ENCODE data around the gene CEP131.

CEP131 gene

GRCh38 chr17:81218459-81218858 lies 4.3 kb downstream of the CEP131 start:
- no peak for DNase-seq (ENCODE audit: low spot score)
- in situ Hi-C loops (cut with MboI; ENCODE audit: low sequenced_read_pairs, unreplicated experiment), result no loop called here
- TF ChIP-seq, protein P1, sequence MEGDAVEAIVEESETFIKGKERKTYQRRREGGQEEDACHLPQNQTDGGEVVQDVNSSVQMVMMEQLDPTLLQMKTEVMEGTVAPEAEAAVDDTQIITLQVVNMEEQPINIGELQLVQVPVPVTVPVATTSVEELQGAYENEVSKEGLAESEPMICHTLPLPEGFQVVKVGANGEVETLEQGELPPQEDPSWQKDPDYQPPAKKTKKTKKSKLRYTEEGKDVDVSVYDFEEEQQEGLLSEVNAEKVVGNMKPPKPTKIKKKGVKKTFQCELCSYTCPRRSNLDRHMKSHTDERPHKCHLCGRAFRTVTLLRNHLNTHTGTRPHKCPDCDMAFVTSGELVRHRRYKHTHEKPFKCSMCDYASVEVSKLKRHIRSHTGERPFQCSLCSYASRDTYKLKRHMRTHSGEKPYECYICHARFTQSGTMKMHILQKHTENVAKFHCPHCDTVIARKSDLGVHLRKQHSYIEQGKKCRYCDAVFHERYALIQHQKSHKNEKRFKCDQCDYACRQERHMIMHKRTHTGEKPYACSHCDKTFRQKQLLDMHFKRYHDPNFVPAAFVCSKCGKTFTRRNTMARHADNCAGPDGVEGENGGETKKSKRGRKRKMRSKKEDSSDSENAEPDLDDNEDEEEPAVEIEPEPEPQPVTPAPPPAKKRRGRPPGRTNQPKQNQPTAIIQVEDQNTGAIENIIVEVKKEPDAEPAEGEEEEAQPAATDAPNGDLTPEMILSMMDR (IDR thresholded peaks at IDR 0.05; ENCODE audit: borderline replicate concordance, control extremely low read depth, extremely low read depth, insufficient read depth, missing control alignments), result no peak

DNA sequence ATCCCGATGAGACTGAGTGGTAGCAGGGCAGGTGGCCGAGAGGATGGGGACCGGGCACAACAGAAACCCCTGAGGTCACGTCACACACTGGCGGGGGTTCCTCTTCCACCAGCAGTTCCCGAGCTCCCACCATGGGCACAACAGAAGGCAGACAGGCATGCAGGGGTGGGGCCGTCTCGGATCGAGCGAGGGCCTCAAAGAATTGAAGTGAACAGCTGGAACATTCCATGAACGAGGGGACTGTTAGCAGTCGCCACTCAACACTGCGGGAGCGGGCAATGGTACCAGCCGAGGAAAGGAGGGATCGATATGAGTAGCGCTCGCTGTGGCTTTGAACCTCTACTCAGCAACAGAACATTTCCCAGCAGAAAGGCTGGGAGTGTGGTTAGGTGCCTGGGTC lies 5.3 kb downstream of the CEP131 start:
- DNase-seq (ENCODE audit: low spot score), result no peak
- TF ChIP-seq, protein P1 (IDR thresholded peaks at IDR 0.05; ENCODE audit: borderline replicate concordance, control extremely low read depth, extremely low read depth, insufficient read depth, missing control alignments), result no peak
- in situ Hi-C loops (cut with MboI; ENCODE audit: low sequenced_read_pairs, unreplicated experiment), result no loop called here

DNA sequence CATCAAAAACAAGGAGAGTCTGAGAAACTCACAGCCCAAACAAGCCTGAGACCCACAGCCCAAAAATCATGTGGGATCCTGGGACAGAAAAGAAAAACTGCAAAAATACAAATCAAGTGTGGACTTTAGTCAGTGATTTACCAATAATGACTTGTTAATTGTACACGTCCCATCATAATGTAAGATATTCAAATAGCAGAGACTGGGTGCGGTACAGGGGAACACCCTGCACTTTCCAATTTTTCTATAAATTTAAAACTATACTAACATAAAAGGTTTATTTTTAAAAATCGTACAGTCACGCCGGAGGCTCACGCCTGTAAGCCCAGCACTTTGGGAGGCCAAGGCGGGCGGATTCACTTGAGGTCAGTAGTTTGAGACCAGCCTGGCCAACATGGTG lies 8.8 kb downstream of the CEP131 start:
- in situ Hi-C loops (cut with MboI; ENCODE audit: low sequenced_read_pairs, unreplicated experiment), result no loop called here
- DNase-seq (ENCODE audit: low spot score), result no peak
- TF ChIP-seq, protein P1 (IDR thresholded peaks at IDR 0.05; ENCODE audit: borderline replicate concordance, control extremely low read depth, extremely low read depth, insufficient read depth, missing control alignments), result no peak

- DNase-seq (ENCODE audit: low spot score), result no peak
- TF ChIP-seq, protein P1 (IDR thresholded peaks at IDR 0.05; ENCODE audit: borderline replicate concordance, control extremely low read depth, extremely low read depth, insufficient read depth, missing control alignments), result no peak
- in situ Hi-C loops (cut with MboI; ENCODE audit: low sequenced_read_pairs, unreplicated experiment), result no loop called here
These were observed 10.4 kb downstream of the CEP131 start for GRCh38 chr17:81212365-81212764.

- in situ Hi-C loops (cut with MboI; ENCODE audit: low sequenced_read_pairs, unreplicated experiment), result no loop called here
These were observed 11.9 kb downstream of the CEP131 start for GRCh38 chr17:81210868-81211267.

DNA sequence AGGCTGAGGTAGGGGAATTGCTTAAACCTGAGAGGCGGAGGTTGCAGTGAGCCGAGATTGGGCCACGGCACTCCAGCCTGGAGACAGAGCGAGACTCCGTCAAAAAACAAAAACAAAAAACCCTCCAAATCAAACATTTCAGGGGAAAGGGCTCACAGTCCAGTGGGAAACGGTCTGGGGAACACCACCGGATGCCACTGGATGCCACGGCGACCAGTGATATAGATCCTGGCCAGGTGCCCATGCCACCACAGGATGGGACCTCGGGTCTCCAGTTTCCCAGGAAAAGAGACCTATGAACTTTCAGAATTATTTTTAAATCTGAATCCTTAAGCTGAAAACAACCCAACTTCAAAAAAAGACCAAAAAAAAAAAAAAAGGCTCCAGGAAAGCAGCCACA lies 12.3 kb downstream of the CEP131 start:
- in situ Hi-C loops (cut with MboI; ENCODE audit: low sequenced_read_pairs, unreplicated experiment), result no loop called here
- DNase-seq (ENCODE audit: low spot score), result no peak
- TF ChIP-seq, protein P1 (IDR thresholded peaks at IDR 0.05; ENCODE audit: borderline replicate concordance, control extremely low read depth, extremely low read depth, insufficient read depth, missing control alignments), result no peak

More at GRCh38 chr17:81210868-81211267, 11.9 kb downstream of the CEP131 start:
- DNase-seq (ENCODE audit: low spot score), result no peak
- TF ChIP-seq, protein P1 (IDR thresholded peaks at IDR 0.05; ENCODE audit: borderline replicate concordance, control extremely low read depth, extremely low read depth, insufficient read depth, missing control alignments), result no peak

GRCh38 chr17:81209141-81209540 lies 13.6 kb downstream of the CEP131 start:
- TF ChIP-seq, protein P1 (IDR thresholded peaks at IDR 0.05; ENCODE audit: borderline replicate concordance, control extremely low read depth, extremely low read depth, insufficient read depth, missing control alignments), result no peak
- DNase-seq (ENCODE audit: low spot score), result no peak
- in situ Hi-C loops (cut with MboI; ENCODE audit: low sequenced_read_pairs, unreplicated experiment), result no loop called here

Data from GM13976 (cell line).